Stimulated activated CD4-positive, alpha-beta T cell treated with anti-CD3 and anti-CD28 coated beads, Interleukin-4, amount 100 ng/mL, for 24 hours (primary cell): Measurements from ENCODE around the gene TDRD7.

Source experiments
- DNase-seq: peaks from one replicate; pipeline ENCODE4 v3.0.0-alpha.2; 2020

TDRD7 gene

DNA sequence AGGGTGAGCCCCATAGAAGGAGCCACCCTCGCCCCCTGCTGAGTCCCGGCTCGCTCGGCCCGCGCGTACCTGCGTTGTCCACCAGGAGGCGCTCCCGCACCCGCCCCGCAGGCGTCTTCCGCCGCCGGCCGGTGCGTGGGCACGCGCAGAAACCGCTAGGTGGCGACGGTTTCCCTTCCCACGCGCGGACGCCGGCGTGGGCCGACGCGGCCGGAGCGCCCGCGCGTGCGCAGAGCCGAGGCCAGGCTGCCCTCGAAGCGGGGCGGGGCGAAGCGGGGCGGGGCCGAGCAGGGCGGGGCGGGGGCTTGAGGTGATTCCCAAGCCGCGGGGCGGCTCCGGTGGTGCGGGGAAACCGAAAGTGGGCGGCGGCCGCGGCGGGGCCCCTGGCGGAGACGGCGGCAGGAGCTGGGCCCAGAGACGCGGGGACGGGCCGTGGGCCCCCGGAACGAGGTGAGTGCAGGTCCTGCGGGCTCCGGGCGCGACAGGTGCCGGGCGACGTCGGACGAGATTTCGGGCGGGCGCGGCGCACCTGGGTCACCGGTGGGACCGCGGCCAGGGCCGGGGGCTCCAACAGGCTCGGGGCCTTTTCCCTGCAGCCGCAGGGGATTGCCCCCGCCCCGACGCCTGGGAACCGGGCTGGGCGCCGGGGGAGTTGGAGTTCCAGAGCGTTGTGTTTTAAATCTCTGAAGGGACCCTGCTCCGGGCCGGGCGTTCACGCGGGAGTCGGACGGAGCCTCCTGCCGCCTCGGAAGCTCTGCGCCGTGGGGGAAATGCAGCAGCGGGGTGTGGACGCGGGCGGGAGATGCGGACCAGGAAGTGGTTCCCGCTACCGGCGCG is at the start of gene TDRD7:
TDRD7 (plus strand) TSS at position 308 of the 837 bp plus-strand sequence. CDS start 16,370 bp downstream, outside the sequence.
- peak; percentile 90 for DNase-seq

DNA sequence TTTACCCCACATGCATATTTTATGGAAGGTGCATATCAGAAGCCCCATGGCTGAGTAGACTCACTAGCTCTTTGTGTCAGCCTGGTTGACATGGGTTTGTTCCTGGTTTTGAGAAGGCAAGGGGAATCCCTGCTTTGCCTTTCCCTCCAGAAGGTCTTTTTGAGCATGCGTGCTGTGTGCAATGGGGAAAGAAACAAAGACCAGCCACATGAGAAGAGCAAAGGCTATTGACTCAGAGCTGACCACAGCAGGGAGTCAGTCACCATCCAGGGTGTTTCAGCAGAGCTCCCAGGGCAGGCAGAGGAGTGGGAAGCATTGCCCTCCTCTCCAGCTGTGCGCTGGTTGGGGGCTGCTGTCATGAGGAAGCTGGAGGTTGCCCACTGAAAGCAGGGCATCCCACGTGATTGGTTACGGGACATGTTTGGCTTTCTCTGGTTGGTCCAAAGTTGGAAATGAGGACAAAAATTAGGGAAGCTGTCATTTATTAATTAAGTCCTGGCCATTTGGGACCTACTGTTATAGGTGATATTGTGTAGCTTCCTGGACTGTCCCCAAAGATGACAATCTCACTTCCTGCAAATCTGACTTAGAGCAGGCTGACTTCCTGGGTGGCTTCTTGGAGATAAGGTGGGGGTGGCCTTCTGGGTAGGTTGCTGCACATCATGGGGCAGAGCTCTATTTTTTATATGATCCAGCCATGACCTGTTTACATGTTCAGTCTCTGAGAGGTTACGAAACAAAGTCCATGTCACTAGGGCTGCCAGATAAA is 48.9 kb upstream of the TDRD7 start:
- no peak for DNase-seq

DNA sequence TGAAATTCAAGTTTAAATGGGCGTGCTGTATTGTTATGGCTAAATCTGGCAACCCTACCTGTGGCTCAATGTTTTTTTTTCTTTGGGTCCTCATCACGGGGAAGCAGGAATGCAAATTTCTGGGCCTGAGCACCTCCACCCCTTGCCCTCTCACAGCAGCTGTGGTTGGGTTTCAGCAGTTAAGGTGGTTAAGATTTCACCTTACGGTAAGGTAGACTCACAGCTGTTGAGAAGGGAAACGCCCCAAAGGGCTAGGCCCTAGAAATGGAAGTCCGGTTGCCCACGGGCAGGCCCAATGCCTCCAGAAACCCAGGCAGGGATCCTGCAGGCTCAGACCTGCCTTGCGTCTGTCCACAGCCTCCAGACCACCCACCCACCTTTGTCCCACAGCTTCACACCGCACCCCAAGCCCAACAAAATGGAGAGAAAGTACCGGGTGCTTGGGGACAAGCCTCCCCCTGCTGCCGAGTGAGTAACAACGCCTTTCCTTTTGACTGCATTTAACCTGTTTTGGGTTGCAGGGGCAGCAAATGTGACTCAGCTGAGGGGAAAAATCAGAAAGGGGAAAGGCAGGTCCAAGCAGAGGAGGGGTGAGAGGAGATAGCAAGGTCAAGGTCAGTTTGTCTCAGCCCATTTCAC is 48.1 kb upstream of the TDRD7 start:
- no peak for DNase-seq

- no peak for DNase-seq
These were observed 47.0 kb upstream of the TDRD7 start for GRCh38 chr9:97364769-97365490.

DNA sequence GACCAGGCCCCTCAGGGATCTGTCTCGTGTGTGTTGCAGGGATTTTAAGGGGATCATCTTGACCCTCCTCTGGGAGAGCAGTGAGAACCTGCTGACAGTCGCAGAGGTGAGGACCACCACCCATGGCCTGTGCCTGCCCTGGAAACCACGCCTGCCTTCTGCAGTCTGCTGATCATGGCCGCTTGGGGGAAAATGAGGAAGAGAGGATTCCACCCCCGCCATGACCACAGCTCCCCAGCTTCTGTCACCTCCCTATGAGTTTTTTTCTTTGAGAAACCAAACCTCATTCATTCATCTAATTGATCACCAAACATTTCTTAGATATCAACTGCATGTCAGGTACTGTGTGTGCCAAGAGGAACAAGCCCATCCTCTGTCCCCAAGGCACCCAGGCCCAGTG is 46.3 kb upstream of the TDRD7 start:
- DNase-seq = no peak

- DNase-seq = no peak
These were observed 45.4 kb upstream of the TDRD7 start for GRCh38 chr9:97366476-97366875.

- no peak for DNase-seq
These were observed 45.0 kb upstream of the TDRD7 start for GRCh38 chr9:97366889-97367288.

- DNase-seq = no peak
These were observed 44.2 kb upstream of the TDRD7 start for GRCh38 chr9:97367729-97368128.

GRCh38 chr9:97368964-97369363 is 42.9 kb upstream of the TDRD7 start:
- DNase-seq = no peak

GRCh38 chr9:97372580-97372979 is 39.3 kb upstream of the TDRD7 start:
- no peak for DNase-seq

DNA sequence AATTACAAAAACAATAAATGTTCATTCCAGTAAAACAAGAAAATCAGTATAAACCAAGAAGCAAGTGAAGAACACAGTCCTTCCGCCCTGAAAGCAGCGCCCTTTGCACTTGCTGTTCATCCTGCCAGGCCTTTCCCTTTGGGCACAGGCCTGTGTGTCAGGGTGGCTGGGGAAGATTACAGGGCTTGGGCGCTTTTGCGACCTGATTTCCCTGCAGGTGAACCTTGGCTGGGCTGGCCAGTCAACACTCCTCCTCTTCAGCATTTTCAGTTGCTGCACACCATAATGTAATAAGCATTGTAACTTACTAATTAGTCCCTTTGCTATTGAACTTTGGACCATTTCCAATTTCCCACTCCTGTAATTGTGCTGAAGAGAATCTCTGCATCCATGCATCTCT is 38.6 kb upstream of the TDRD7 start:
- DNase-seq = no peak

DNA sequence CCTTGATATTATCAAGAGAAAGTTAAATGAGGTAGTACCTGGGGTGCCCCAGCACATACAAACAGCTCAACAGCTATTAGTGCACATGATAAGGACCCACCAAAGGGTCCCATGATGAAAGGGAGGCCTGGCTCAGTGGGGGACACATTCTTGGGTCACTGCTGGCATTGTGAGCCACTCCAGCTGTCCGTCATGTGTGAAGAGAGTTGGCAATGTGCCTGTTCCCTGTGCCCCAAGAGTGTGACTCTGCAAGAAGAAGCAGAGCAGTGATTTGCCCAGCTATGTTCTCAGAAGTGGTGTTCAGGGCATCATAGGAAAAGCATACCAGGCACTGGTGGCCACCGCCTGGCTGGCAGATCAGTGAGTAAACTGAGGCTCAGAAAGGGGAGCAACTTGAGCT is 37.1 kb upstream of the TDRD7 start:
- no peak for DNase-seq

GRCh38 chr9:97376902-97377301 is 35.0 kb upstream of the TDRD7 start:
- DNase-seq = no peak

- DNase-seq = no peak
These were observed 29.7 kb upstream of the TDRD7 start for GRCh38 chr9:97382099-97382718.

- no peak for DNase-seq
These were observed 27.3 kb upstream of the TDRD7 start for GRCh38 chr9:97384406-97385262.

GRCh38 chr9:97385626-97386264 is 26.2 kb upstream of the TDRD7 start:
- no peak for DNase-seq

DNA sequence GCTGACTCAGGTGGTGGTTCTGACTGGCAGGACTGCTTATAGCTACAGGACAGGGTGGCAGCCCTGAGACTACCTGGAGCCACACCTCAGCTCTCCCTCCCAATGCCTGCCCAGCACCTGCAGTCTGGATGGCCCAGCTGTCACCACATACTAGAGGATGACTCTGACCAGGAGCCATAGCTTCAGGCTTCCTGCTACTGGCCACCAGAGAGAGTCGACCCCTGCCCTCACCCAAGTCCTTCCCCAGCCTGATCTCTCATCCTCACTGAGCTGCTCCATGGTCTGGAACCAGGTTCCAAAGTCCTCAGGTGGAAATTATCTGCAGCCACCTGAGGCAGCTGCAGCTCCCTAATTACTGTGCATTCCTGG is 25.6 kb upstream of the TDRD7 start:
- DNase-seq = no peak

GRCh38 chr9:97386733-97387503 is 25.0 kb upstream of the TDRD7 start:
- DNase-seq = peak; percentile 79

- no peak for DNase-seq
These were observed 24.4 kb upstream of the TDRD7 start for GRCh38 chr9:97387504-97387886.
